GM23338 (cell line): ENCODE results near the gene CTBP2. TPM values are rescaled to one million over a fixed set of nuclear protein-coding genes. Genes with fewer than 3 reads are reported as not detected.
A peak's percentile ranks its signal among the peaks of the same experiment; 100 is the strongest.

Source experiments
- ATAC-seq: fragments of 200-7000 bp; cut with Tn5 transposase; 3 replicates; pipeline ENCODE4 v1.9.1; 2020
- DNase-seq: peaks from one replicate; pipeline ENCODE4 v3.0.0-alpha.2; 2015; ENCODE audit warnings: low spot score
- H2AFZ ChIP-seq: fragments of 200-600 bp; sonication (generic); 2 replicates; pipeline ENCODE4 v1.8.0; 2016; ENCODE audit warnings: antibody characterized with exemption, mild to moderate bottlenecking, moderate library complexity
- H3F3A ChIP-seq: fragments of 200-600 bp; sonication (generic); replicated peaks from 2 replicates; pipeline ENCODE4 v1.8.0; 2017; ENCODE audit warnings: antibody characterized with exemption, mixed run types, low read depth
- H3K27ac ChIP-seq: fragments of 200-600 bp; sonication (generic); 2 replicates; pipeline ENCODE4 v1.6.1; 2016; ENCODE audit warnings: low read depth
- H3K27me3 ChIP-seq: fragments of 200-600 bp; sonication (generic); 2 replicates; pipeline ENCODE4 v1.8.0; 2016; ENCODE audit warnings: mild to moderate bottlenecking, mixed run types, moderate library complexity; ENCODE audit not compliant: insufficient read depth
- H3K36me3 ChIP-seq: fragments of 200-600 bp; sonication (generic); 2 replicates; pipeline ENCODE4 v1.8.0; 2016; ENCODE audit warnings: mild to moderate bottlenecking; ENCODE audit not compliant: insufficient read depth
- H3K4me1 ChIP-seq: fragments of 200-600 bp; sonication (generic); 2 replicates; pipeline ENCODE4 v1.8.0; 2016; ENCODE audit warnings: mild to moderate bottlenecking, moderate library complexity; ENCODE audit not compliant: insufficient read depth
- H3K4me2 ChIP-seq: fragments of 200-600 bp; sonication (generic); 2 replicates; pipeline ENCODE4 v1.7.1; 2017; ENCODE audit warnings: mixed run types
- H3K4me3 ChIP-seq: fragments of 200-600 bp; sonication (generic); 2 replicates; pipeline ENCODE4 v1.6.1; 2016; ENCODE audit warnings: mixed run types
- H3K79me2 ChIP-seq: fragments of 200-600 bp; sonication (generic); replicated peaks from 2 replicates; pipeline ENCODE4 v1.8.0; 2017; ENCODE audit warnings: mild to moderate bottlenecking; ENCODE audit not compliant: insufficient read depth
- H3K9me2 ChIP-seq: fragments of 200-600 bp; sonication (generic); 2 replicates; pipeline ENCODE4 v1.8.0; 2017; ENCODE audit not compliant: insufficient read depth
- H4K20me1 ChIP-seq: fragments of 200-600 bp; sonication (generic); replicated peaks from 2 replicates; pipeline ENCODE4 v1.8.0; 2017; ENCODE audit warnings: mild to moderate bottlenecking; ENCODE audit not compliant: insufficient read depth
- H3K27ac Mint-ChIP-seq: 2 replicates; pipeline ENCODE4 v1.8.0; 2020; ENCODE audit warnings: inconsistent platforms, mild to moderate bottlenecking, moderate library complexity, mixed read lengths
- H3K27me3 Mint-ChIP-seq: 3 replicates; pipeline ENCODE4 v1.8.0; 2022; ENCODE audit warnings: low read depth, mild to moderate bottlenecking, moderate library complexity, mixed read lengths, inconsistent platforms; ENCODE audit not compliant: insufficient read depth, poor library complexity
- H3K36me3 Mint-ChIP-seq: 3 replicates; pipeline ENCODE4 v1.8.0; 2021; ENCODE audit warnings: low read depth, mild to moderate bottlenecking, inconsistent platforms, moderate library complexity, mixed read lengths
- H3K4me1 Mint-ChIP-seq: 3 replicates; pipeline ENCODE4 v1.8.0; 2020; ENCODE audit warnings: mild to moderate bottlenecking, inconsistent platforms, mixed read lengths
- H3K4me3 Mint-ChIP-seq: 3 replicates; pipeline ENCODE4 v1.8.0; 2021; ENCODE audit warnings: moderate library complexity, mild to moderate bottlenecking, inconsistent platforms, mixed read lengths
- H3K9me3 Mint-ChIP-seq: 3 replicates; pipeline ENCODE4 v1.8.0; 2020; ENCODE audit warnings: moderate library complexity, mild to moderate bottlenecking, inconsistent platforms, mixed read lengths
- CREB1 ChIP-seq: fragments of 250-450 bp; sonication (Bioruptor Pico); IDR thresholded peaks from 2 replicates; pipeline ENCODE4 v1.5.0; 2020; ENCODE audit warnings: low read depth, mild to moderate bottlenecking, moderate library complexity
- EZH2 ChIP-seq: fragments of 200-600 bp; sonication (generic); IDR thresholded peaks from one replicate; pipeline ENCODE4 v1.8.0; 2017; ENCODE audit warnings: antibody characterized with exemption, mild to moderate bottlenecking, low read depth; ENCODE audit not compliant: unreplicated experiment
- EZH2phosphoT487 ChIP-seq: fragments of 200-600 bp; sonication (generic); IDR thresholded peaks from one replicate; pipeline ENCODE4 v1.8.1; 2018; ENCODE audit warnings: antibody characterized with exemption; ENCODE audit not compliant: unreplicated experiment
- JUNB ChIP-seq: IDR thresholded peaks from one replicate; pipeline ENCODE4 v1.6.1; 2016; ENCODE audit warnings: antibody characterized with exemption; ENCODE audit not compliant: unreplicated experiment
- NANOG ChIP-seq: IDR thresholded peaks from 2 replicates; pipeline ENCODE4 v1.6.1; 2016; ENCODE audit warnings: antibody characterized with exemption, borderline replicate concordance
- POLR2AphosphoS5 ChIP-seq: IDR thresholded peaks from 2 replicates; pipeline ENCODE4 v1.6.1; 2016; ENCODE audit warnings: antibody characterized with exemption, low read depth
- STAT1 ChIP-seq: IDR thresholded peaks from one replicate; pipeline ENCODE4 v1.6.1; 2016; ENCODE audit warnings: antibody characterized with exemption; ENCODE audit not compliant: unreplicated experiment
- ZNF114 ChIP-seq: fragments of 250-450 bp; sonication (Bioruptor Pico); IDR thresholded peaks from 2 replicates; pipeline ENCODE4 v1.5.0; 2020; ENCODE audit warnings: mild to moderate bottlenecking, moderate library complexity
- ZNF331 ChIP-seq: fragments of 250-450 bp; sonication (Bioruptor Pico); IDR thresholded peaks from 2 replicates; pipeline ENCODE4 v1.5.0; 2020; ENCODE audit warnings: low read depth, mild to moderate bottlenecking, moderate library complexity
- polyA plus RNA-seq: library from polyadenylated mRNA; unstranded; fragments of >200 nt; fragmentation: Nextera tagmentation; extraction: Ambion mirVana; gene quantifications from 2 replicates; pipeline ENCODE4 v1.2.1, GENCODE V29; 2016
- total RNA-seq: library from RNA; depleted of rRNA; stranded (reverse); fragments of >200 nt; shearing (Covaris generic); gene quantifications from 2 replicates; pipeline ENCODE4 v1.2.3, GENCODE V29; 2014
- TF ChIP-seq, protein P1 (sequence below): IDR thresholded peaks from 2 replicates; pipeline ENCODE4 v1.6.1; 2016; ENCODE audit warnings: antibody characterized with exemption
- TF ChIP-seq, protein P2 (sequence below), 2 experiments: fragments of 200-600 bp in 1 of 2; sonication (generic) in 1 of 2; conservative IDR thresholded peaks; 2 replicates each; pipeline versions ENCODE4 v1.5.1 to v1.6.1; 2016 to 2017; ENCODE audit warnings: antibody characterized with exemption in 2 of 2, low read depth in 2 of 2, mild to moderate bottlenecking in 2 of 2, moderate library complexity in 1 of 2
- TF ChIP-seq, protein P3 (sequence below): IDR thresholded peaks from one replicate; pipeline ENCODE4 v1.6.1; 2018; ENCODE audit warnings: antibody characterized with exemption; ENCODE audit not compliant: unreplicated experiment
- TF ChIP-seq, protein P4 (sequence below): fragments of 250-450 bp; sonication (Bioruptor Pico); IDR thresholded peaks from 2 replicates; pipeline ENCODE4 v1.5.0; 2020; ENCODE audit warnings: mild to moderate bottlenecking, moderate library complexity

The CTBP2 gene
- total and polyA plus RNA-seq, 2 experiments from 2014 or later: 133 to 265 TPM

DNA sequence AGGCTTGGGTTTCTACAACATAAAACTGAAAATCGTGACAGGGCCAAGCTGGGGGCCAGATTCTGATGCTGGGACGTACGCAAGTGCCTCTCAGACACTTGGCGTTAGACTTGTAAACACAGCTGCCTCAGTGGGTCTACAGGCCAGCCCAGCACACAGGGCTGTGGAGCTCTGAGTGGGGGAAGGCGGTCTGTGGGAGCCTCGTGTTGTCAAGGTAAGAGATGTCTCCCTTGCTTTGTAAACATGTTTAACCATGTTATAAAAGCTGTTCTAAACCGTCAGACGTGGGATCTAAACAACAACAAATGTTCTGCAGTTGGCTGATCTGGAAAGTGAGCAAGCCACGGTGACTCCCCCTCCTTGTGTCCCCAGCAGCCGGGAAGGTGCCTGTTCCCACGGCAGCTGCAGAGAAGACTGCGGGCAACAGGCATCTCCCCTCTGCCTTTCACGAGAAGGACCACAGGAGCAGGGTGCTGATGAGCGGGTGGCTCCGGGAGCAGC, 150.7 kb downstream of the CTBP2 start:
- DNase-seq: no peak
- no peaks in the 10 kb centered on the region for H3K9me2 ChIP-seq
- TF ChIP-seq, protein P1, sequence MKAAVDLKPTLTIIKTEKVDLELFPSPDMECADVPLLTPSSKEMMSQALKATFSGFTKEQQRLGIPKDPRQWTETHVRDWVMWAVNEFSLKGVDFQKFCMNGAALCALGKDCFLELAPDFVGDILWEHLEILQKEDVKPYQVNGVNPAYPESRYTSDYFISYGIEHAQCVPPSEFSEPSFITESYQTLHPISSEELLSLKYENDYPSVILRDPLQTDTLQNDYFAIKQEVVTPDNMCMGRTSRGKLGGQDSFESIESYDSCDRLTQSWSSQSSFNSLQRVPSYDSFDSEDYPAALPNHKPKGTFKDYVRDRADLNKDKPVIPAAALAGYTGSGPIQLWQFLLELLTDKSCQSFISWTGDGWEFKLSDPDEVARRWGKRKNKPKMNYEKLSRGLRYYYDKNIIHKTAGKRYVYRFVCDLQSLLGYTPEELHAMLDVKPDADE: no peak
- TF ChIP-seq, protein P2, sequence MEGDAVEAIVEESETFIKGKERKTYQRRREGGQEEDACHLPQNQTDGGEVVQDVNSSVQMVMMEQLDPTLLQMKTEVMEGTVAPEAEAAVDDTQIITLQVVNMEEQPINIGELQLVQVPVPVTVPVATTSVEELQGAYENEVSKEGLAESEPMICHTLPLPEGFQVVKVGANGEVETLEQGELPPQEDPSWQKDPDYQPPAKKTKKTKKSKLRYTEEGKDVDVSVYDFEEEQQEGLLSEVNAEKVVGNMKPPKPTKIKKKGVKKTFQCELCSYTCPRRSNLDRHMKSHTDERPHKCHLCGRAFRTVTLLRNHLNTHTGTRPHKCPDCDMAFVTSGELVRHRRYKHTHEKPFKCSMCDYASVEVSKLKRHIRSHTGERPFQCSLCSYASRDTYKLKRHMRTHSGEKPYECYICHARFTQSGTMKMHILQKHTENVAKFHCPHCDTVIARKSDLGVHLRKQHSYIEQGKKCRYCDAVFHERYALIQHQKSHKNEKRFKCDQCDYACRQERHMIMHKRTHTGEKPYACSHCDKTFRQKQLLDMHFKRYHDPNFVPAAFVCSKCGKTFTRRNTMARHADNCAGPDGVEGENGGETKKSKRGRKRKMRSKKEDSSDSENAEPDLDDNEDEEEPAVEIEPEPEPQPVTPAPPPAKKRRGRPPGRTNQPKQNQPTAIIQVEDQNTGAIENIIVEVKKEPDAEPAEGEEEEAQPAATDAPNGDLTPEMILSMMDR (conservative IDR thresholded peaks at IDR 0.05; ENCODE audit: low read depth in 2 of 2): no peak
- TF ChIP-seq EZH2phosphoT487 (no peak), NANOG (no peak), CREB1 (CRISPR knock-in tag) (no peak), ZNF331 (CRISPR knock-in tag) (no peak), POLR2AphosphoS5 (no peak), JUNB (no peak), STAT1 (no peak), EZH2 (no peak), ZNF114 (CRISPR knock-in tag) (no peak)
- TF ChIP-seq, protein P3, sequence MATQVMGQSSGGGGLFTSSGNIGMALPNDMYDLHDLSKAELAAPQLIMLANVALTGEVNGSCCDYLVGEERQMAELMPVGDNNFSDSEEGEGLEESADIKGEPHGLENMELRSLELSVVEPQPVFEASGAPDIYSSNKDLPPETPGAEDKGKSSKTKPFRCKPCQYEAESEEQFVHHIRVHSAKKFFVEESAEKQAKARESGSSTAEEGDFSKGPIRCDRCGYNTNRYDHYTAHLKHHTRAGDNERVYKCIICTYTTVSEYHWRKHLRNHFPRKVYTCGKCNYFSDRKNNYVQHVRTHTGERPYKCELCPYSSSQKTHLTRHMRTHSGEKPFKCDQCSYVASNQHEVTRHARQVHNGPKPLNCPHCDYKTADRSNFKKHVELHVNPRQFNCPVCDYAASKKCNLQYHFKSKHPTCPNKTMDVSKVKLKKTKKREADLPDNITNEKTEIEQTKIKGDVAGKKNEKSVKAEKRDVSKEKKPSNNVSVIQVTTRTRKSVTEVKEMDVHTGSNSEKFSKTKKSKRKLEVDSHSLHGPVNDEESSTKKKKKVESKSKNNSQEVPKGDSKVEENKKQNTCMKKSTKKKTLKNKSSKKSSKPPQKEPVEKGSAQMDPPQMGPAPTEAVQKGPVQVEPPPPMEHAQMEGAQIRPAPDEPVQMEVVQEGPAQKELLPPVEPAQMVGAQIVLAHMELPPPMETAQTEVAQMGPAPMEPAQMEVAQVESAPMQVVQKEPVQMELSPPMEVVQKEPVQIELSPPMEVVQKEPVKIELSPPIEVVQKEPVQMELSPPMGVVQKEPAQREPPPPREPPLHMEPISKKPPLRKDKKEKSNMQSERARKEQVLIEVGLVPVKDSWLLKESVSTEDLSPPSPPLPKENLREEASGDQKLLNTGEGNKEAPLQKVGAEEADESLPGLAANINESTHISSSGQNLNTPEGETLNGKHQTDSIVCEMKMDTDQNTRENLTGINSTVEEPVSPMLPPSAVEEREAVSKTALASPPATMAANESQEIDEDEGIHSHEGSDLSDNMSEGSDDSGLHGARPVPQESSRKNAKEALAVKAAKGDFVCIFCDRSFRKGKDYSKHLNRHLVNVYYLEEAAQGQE: no peak
- TF ChIP-seq, protein P4, sequence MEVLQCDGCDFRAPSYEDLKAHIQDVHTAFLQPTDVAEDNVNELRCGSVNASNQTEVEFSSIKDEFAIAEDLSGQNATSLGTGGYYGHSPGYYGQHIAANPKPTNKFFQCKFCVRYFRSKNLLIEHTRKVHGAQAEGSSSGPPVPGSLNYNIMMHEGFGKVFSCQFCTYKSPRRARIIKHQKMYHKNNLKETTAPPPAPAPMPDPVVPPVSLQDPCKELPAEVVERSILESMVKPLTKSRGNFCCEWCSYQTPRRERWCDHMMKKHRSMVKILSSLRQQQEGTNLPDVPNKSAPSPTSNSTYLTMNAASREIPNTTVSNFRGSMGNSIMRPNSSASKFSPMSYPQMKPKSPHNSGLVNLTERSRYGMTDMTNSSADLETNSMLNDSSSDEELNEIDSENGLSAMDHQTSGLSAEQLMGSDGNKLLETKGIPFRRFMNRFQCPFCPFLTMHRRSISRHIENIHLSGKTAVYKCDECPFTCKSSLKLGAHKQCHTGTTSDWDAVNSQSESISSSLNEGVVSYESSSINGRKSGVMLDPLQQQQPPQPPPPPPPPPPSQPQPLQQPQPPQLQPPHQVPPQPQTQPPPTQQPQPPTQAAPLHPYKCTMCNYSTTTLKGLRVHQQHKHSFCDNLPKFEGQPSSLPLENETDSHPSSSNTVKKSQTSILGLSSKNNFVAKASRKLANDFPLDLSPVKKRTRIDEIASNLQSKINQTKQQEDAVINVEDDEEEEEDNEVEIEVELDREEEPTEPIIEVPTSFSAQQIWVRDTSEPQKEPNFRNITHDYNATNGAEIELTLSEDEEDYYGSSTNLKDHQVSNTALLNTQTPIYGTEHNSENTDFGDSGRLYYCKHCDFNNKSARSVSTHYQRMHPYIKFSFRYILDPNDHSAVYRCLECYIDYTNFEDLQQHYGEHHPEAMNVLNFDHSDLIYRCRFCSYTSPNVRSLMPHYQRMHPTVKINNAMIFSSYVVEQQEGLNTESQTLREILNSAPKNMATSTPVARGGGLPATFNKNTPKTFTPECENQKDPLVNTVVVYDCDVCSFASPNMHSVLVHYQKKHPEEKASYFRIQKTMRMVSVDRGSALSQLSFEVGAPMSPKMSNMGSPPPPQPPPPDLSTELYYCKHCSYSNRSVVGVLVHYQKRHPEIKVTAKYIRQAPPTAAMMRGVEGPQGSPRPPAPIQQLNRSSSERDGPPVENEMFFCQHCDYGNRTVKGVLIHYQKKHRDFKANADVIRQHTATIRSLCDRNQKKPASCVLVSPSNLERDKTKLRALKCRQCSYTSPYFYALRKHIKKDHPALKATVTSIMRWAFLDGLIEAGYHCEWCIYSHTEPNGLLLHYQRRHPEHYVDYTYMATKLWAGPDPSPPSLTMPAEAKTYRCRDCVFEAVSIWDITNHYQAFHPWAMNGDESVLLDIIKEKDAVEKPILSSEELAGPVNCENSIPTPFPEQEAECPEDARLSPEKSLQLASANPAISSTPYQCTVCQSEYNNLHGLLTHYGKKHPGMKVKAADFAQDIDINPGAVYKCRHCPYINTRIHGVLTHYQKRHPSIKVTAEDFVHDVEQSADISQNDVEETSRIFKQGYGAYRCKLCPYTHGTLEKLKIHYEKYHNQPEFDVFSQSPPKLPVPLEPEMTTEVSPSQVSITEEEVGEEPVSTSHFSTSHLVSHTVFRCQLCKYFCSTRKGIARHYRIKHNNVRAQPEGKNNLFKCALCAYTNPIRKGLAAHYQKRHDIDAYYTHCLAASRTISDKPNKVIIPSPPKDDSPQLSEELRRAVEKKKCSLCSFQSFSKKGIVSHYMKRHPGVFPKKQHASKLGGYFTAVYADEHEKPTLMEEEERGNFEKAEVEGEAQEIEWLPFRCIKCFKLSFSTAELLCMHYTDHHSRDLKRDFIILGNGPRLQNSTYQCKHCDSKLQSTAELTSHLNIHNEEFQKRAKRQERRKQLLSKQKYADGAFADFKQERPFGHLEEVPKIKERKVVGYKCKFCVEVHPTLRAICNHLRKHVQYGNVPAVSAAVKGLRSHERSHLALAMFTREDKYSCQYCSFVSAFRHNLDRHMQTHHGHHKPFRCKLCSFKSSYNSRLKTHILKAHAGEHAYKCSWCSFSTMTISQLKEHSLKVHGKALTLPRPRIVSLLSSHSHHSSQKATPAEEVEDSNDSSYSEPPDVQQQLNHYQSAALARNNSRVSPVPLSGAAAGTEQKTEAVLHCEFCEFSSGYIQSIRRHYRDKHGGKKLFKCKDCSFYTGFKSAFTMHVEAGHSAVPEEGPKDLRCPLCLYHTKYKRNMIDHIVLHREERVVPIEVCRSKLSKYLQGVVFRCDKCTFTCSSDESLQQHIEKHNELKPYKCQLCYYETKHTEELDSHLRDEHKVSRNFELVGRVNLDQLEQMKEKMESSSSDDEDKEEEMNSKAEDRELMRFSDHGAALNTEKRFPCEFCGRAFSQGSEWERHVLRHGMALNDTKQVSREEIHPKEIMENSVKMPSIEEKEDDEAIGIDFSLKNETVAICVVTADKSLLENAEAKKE (CRISPR knock-in tag): no peak
- H3K27me3 ChIP-seq: no peaks in the 10 kb centered on the region
- peaks cover 31% of the 10 kb centered on the region for H3K4me1 ChIP-seq
- peaks cover 65% of the 10 kb centered on the region for H3K4me1 Mint-ChIP-seq
- H3K27ac ChIP-seq: peak overlapping the region; percentile 80
- H3K27me3 Mint-ChIP-seq: peaks cover 33% of the 10 kb centered on the region
- ATAC-seq: no peak
- no peak overlapping the region for H2AFZ ChIP-seq
- peaks cover 78% of the 10 kb centered on the region for H4K20me1 ChIP-seq
- H3K4me3 ChIP-seq: no peak overlapping the region
- peak overlapping the region; percentile 51; the same call in 1 of the 2 replicates for H3K4me2 ChIP-seq
- no peaks in the 10 kb centered on the region for H3K9me3 Mint-ChIP-seq
- H3K4me3 Mint-ChIP-seq: no peak overlapping the region; the same call in 2 of the 3 replicates
- H3K79me2 ChIP-seq: peaks cover 98% of the 10 kb centered on the region
- peaks cover 67% of the 10 kb centered on the region for H3K36me3 Mint-ChIP-seq
- peak overlapping the region; percentile 71 for H3K27ac Mint-ChIP-seq
- no peaks in the 10 kb centered on the region; the same call in 1 of the 2 replicates for H3K36me3 ChIP-seq
- peaks cover 6% of the 10 kb centered on the region for H3F3A ChIP-seq
